ENCODE measurements around the gene CISD3.

Gene CISD3

GRCh38 chr17:38729886-38730525 is at the start of gene CISD3:
CISD3 (plus strand) TSS chr17:38730341; CDS start chr17:38730359, 18 bp downstream.
- no peak for FAIRE-seq

- FAIRE-seq, result no peak
Measured at GRCh38 chr17:38681096-38681495, 49.0 kb upstream of the CISD3 start.

GRCh38 chr17:38685491-38685890 is 44.6 kb upstream of the CISD3 start:
- no peak for FAIRE-seq

GRCh38 chr17:38687286-38687685 is 42.9 kb upstream of the CISD3 start:
- FAIRE-seq, result no peak

GRCh38 chr17:38690386-38690785 is 39.8 kb upstream of the CISD3 start:
- FAIRE-seq, result no peak

- no peak for FAIRE-seq
Measured at GRCh38 chr17:38691154-38691553, 39.0 kb upstream of the CISD3 start.

- FAIRE-seq, result no peak
Measured at GRCh38 chr17:38693700-38694329, 36.3 kb upstream of the CISD3 start.

- FAIRE-seq, result no peak
Measured at GRCh38 chr17:38697061-38697820, 32.9 kb upstream of the CISD3 start.

- FAIRE-seq, result no peak
Measured at GRCh38 chr17:38698760-38699159, 31.4 kb upstream of the CISD3 start.

GRCh38 chr17:38701504-38702165 is 28.5 kb upstream of the CISD3 start:
- FAIRE-seq, result no peak

- no peak for FAIRE-seq
Measured at GRCh38 chr17:38702166-38702915, 27.8 kb upstream of the CISD3 start.

- no peak for FAIRE-seq
Measured at GRCh38 chr17:38702916-38703741, 27.0 kb upstream of the CISD3 start.

GRCh38 chr17:38703742-38704605 is 26.2 kb upstream of the CISD3 start:
- no peak for FAIRE-seq

GRCh38 chr17:38704606-38705522 is 25.3 kb upstream of the CISD3 start, which contains the start of gene MLLT6:
MLLT6 (plus strand) TSS chr17:38705273; CDS start chr17:38705633, 360 bp downstream.
- no peak for FAIRE-seq

GRCh38 chr17:38705523-38705802 is 24.7 kb upstream of the CISD3 start:
- FAIRE-seq, result no peak

- no peak for FAIRE-seq
Measured at GRCh38 chr17:38705803-38706504, 24.2 kb upstream of the CISD3 start.

GRCh38 chr17:38706505-38707216 is 23.5 kb upstream of the CISD3 start:
- FAIRE-seq, result no peak

GRCh38 chr17:38707678-38708351 is 22.3 kb upstream of the CISD3 start:
- FAIRE-seq, result no peak
